Parathyroid adenoma (tissue), 2 donors: ENCODE measurements around the gene GAB3.
"Not testable (repeated sequence)": the region's sequence is repeated elsewhere in the genome, so short reads cannot be mapped to it uniquely, and the experiment has no call there.

Experiments
- H2AFZ ChIP-seq: fragments of 300-600 bp; sonication (generic); one replicate; pipeline ENCODE4 v1.7.0; 2017; ENCODE audit warnings: antibody characterized with exemption, mild to moderate bottlenecking
- H3K27ac ChIP-seq: fragments of 300-600 bp; sonication (generic); one replicate; pipeline ENCODE4 v1.7.0; 2017
- H3K27me3 ChIP-seq: fragments of 300-600 bp; sonication (generic); one replicate; pipeline ENCODE4 v1.7.0; 2017; ENCODE audit warnings: low read length; ENCODE audit not compliant: control insufficient read depth, insufficient read depth
- H3K36me3 ChIP-seq: fragments of 300-600 bp; sonication (generic); one replicate; pipeline ENCODE4 v1.7.0; 2017; ENCODE audit warnings: low read length; ENCODE audit not compliant: control insufficient read depth, insufficient read depth
- H3K4me1 ChIP-seq: fragments of 300-600 bp; sonication (generic); one replicate; pipeline ENCODE4 v1.7.0; 2017; ENCODE audit warnings: control low read depth
- H3K4me2 ChIP-seq: fragments of 300-600 bp; sonication (generic); one replicate; pipeline ENCODE4 v1.7.0; 2017; ENCODE audit warnings: low read length
- H3K4me3 ChIP-seq: fragments of 300-600 bp; sonication (generic); one replicate; pipeline ENCODE4 v1.7.0; 2017; ENCODE audit warnings: low read depth, low read length
- H3K79me2 ChIP-seq: fragments of 300-600 bp; sonication (generic); one replicate; pipeline ENCODE4 v1.7.0; 2017; ENCODE audit warnings: control low read depth
- H3K9ac ChIP-seq: fragments of 300-600 bp; sonication (generic); one replicate; pipeline ENCODE4 v1.7.0; 2017; ENCODE audit warnings: mild to moderate bottlenecking
- H3K9me3 ChIP-seq: fragments of 300-600 bp; sonication (generic); one replicate; pipeline ENCODE4 v1.7.0; 2017; ENCODE audit warnings: low read length; ENCODE audit not compliant: control insufficient read depth
- CTCF ChIP-seq: fragments of 300-600 bp; sonication (generic); IDR thresholded peaks from one replicate; pipeline ENCODE4 v1.7.0; 2017; ENCODE audit warnings: antibody characterized with exemption, mild to moderate bottlenecking
- donor health status: primary hyperparathyroidism.

Gene GAB3

GRCh38 chrX:154710309-154710708 lies 40.6 kb downstream of the GAB3 start:
- no peak overlapping the region for H3K9ac ChIP-seq
- H3K4me1 ChIP-seq: no peaks in the 10 kb centered on the region
- H3K4me3 ChIP-seq: no peak overlapping the region
- no peaks in the 10 kb centered on the region for H3K36me3 ChIP-seq
- no peak overlapping the region for H3K4me2 ChIP-seq
- no peak for TF ChIP-seq CTCF
- H2AFZ ChIP-seq: no peak overlapping the region
- H3K9me3 ChIP-seq: no peaks in the 10 kb centered on the region
- H3K79me2 ChIP-seq: no peaks in the 10 kb centered on the region
- no peak overlapping the region for H3K27ac ChIP-seq
- no peaks in the 10 kb centered on the region for H3K27me3 ChIP-seq

- H3K79me2 ChIP-seq: no peaks in the 10 kb centered on the region
- H3K4me1 ChIP-seq: no peaks in the 10 kb centered on the region
- no peaks in the 10 kb centered on the region for H3K36me3 ChIP-seq
- no peak overlapping the region for H2AFZ ChIP-seq
- no peaks in the 10 kb centered on the region for H3K9me3 ChIP-seq
- H3K4me2 ChIP-seq: no peak overlapping the region
- no peak for TF ChIP-seq CTCF
- H3K27me3 ChIP-seq: no peaks in the 10 kb centered on the region
- no peak overlapping the region for H3K4me3 ChIP-seq
- no peak overlapping the region for H3K27ac ChIP-seq
- H3K9ac ChIP-seq: no peak overlapping the region
Measured at GRCh38 chrX:154698630-154699248, 52.1 kb downstream of the GAB3 start.

GRCh38 chrX:154696676-154697045 lies 54.2 kb downstream of the GAB3 start:
- Histone ChIP-seq H3K4me2 (no peak overlapping the region), H2AFZ (no peak overlapping the region), H3K4me1 (no peaks in the 10 kb centered on the region), H3K36me3 (no peaks in the 10 kb centered on the region), H3K27ac (no peak overlapping the region), H3K27me3 (no peaks in the 10 kb centered on the region), H3K4me3 (no peak overlapping the region), H3K79me2 (no peaks in the 10 kb centered on the region), H3K9ac (no peak overlapping the region), H3K9me3 (no peaks in the 10 kb centered on the region)
- TF ChIP-seq CTCF: no peak

GRCh38 chrX:154695911-154696675 lies 54.8 kb downstream of the GAB3 start:
- no peaks in the 10 kb centered on the region for H3K79me2 ChIP-seq
- H3K9ac ChIP-seq: no peak overlapping the region
- H3K36me3 ChIP-seq: no peaks in the 10 kb centered on the region
- H3K4me1 ChIP-seq: no peaks in the 10 kb centered on the region
- H3K9me3 ChIP-seq: no peaks in the 10 kb centered on the region
- H3K4me3 ChIP-seq: no peak overlapping the region
- no peak overlapping the region for H2AFZ ChIP-seq
- TF ChIP-seq CTCF: no peak
- no peaks in the 10 kb centered on the region for H3K27me3 ChIP-seq
- no peak overlapping the region for H3K4me2 ChIP-seq
- H3K27ac ChIP-seq: no peak overlapping the region

GRCh38 chrX:154693394-154693793 lies 57.5 kb downstream of the GAB3 start:
- Histone ChIP-seq H3K9ac (no peak overlapping the region), H3K4me2 (no peak overlapping the region), H3K4me3 (no peak overlapping the region), H2AFZ (no peak overlapping the region), H3K79me2 (no peaks in the 10 kb centered on the region), H3K27me3 (no peaks in the 10 kb centered on the region), H3K36me3 (no peaks in the 10 kb centered on the region), H3K27ac (no peak overlapping the region), H3K9me3 (no peaks in the 10 kb centered on the region), H3K4me1 (no peaks in the 10 kb centered on the region)
- no peak for TF ChIP-seq CTCF

GRCh38 chrX:154690438-154690837 lies 60.4 kb downstream of the GAB3 start:
- not testable (repeated sequence) for H3K9ac ChIP-seq, H3K36me3 ChIP-seq, H3K27me3 ChIP-seq, H3K4me1 ChIP-seq, H3K9me3 ChIP-seq, H2AFZ ChIP-seq, H3K4me2 ChIP-seq, H3K4me3 ChIP-seq, H3K79me2 ChIP-seq, H3K27ac ChIP-seq

GRCh38 chrX:154672084-154672483 lies 78.8 kb downstream of the GAB3 start:
- H3K9ac ChIP-seq, H3K4me2 ChIP-seq, H3K27ac ChIP-seq, H3K27me3 ChIP-seq, H3K36me3 ChIP-seq, H3K4me1 ChIP-seq, H2AFZ ChIP-seq, H3K79me2 ChIP-seq, H3K9me3 ChIP-seq, H3K4me3 ChIP-seq: not testable (repeated sequence)
